GM18499 (cell line): ENCODE results near the gene IPMK.

Experiments
- ATAC-seq: cut with Tn5 transposase; IDR thresholded peaks from one replicate; pipeline ENCODE4 v1.9.1; 2021; ENCODE audit warnings: moderate number of reproducible peaks; ENCODE audit not compliant: insufficient read depth, unreplicated experiment

Gene IPMK

GRCh38 chr10:58267713-58268453 lies at the start of gene IPMK:
IPMK (minus strand) TSS chr10:58267894; CDS start chr10:58267611, 283 bp downstream.
- peak; percentile 31 for ATAC-seq

GRCh38 chr10:58316874-58317273 lies 49.2 kb upstream of the IPMK start:
- ATAC-seq, result no peak

GRCh38 chr10:58311026-58311425 lies 43.3 kb upstream of the IPMK start:
- no peak for ATAC-seq

GRCh38 chr10:58307676-58308075 lies 40.0 kb upstream of the IPMK start:
- ATAC-seq, result no peak

- no peak for ATAC-seq
Measured at GRCh38 chr10:58305821-58306220, 38.1 kb upstream of the IPMK start.

GRCh38 chr10:58304099-58304633 lies 36.5 kb upstream of the IPMK start:
- no peak for ATAC-seq

GRCh38 chr10:58302254-58302653 lies 34.6 kb upstream of the IPMK start:
- ATAC-seq, result no peak

- no peak for ATAC-seq
Measured at GRCh38 chr10:58300676-58301075, 33.0 kb upstream of the IPMK start.

- ATAC-seq, result peak; percentile 77
Measured at GRCh38 chr10:58299580-58299979, 31.9 kb upstream of the IPMK start.

- ATAC-seq, result no peak
Measured at GRCh38 chr10:58293989-58294388, 26.3 kb upstream of the IPMK start.

GRCh38 chr10:58291538-58292174 lies 24.0 kb upstream of the IPMK start:
- ATAC-seq, result peak; percentile 86

GRCh38 chr10:58282615-58283014 lies 14.9 kb upstream of the IPMK start:
- peak; percentile 99 for ATAC-seq

- no peak for ATAC-seq
Measured at GRCh38 chr10:58281092-58281752, 13.5 kb upstream of the IPMK start.

- ATAC-seq, result no peak
Measured at GRCh38 chr10:58280477-58280876, 12.8 kb upstream of the IPMK start.

GRCh38 chr10:58278962-58279307 lies 11.2 kb upstream of the IPMK start:
- no peak for ATAC-seq

- no peak for ATAC-seq
Measured at GRCh38 chr10:58278274-58278961, 10.7 kb upstream of the IPMK start.

GRCh38 chr10:58275908-58276307 lies 8.2 kb upstream of the IPMK start:
- ATAC-seq, result no peak

- ATAC-seq, result no peak
Measured at GRCh38 chr10:58275261-58275660, 7.6 kb upstream of the IPMK start.

- no peak for ATAC-seq
Measured at GRCh38 chr10:58269782-58270290, 2.1 kb upstream of the IPMK start.

- peak; percentile 52 for ATAC-seq
Measured at GRCh38 chr10:58268946-58269781, 1.5 kb upstream of the IPMK start, which contains the start of gene CISD1. CISD1 (plus strand) TSS chr10:58269162; CDS start chr10:58269274, 112 bp downstream.
